Myocyte (in vitro differentiated cells): Measurements from ENCODE around the gene PDZD2. TPM values are rescaled to one million over a fixed set of nuclear protein-coding genes. Genes with fewer than 3 reads are reported as not detected.

Source experiments
- DNase-seq: peaks from one replicate; pipeline ENCODE4 v3.0.0-alpha.2; 2012; ENCODE audit warnings: low read depth
- microRNA-seq: library from miRNA; unstranded; fragments of <30 nt; microRNA quantifications from one replicate; pipeline ENCODE4, GENCODE V29; 2016
- total RNA-seq: library from RNA; depleted of rRNA; stranded (reverse); fragments of >200 nt; gene quantifications from 2 replicates; pipeline ENCODE4 v1.2.3, GENCODE V29; 2014

The PDZD2 gene
- total RNA-seq, 1 donor from 2014 or later: not detected

DNA sequence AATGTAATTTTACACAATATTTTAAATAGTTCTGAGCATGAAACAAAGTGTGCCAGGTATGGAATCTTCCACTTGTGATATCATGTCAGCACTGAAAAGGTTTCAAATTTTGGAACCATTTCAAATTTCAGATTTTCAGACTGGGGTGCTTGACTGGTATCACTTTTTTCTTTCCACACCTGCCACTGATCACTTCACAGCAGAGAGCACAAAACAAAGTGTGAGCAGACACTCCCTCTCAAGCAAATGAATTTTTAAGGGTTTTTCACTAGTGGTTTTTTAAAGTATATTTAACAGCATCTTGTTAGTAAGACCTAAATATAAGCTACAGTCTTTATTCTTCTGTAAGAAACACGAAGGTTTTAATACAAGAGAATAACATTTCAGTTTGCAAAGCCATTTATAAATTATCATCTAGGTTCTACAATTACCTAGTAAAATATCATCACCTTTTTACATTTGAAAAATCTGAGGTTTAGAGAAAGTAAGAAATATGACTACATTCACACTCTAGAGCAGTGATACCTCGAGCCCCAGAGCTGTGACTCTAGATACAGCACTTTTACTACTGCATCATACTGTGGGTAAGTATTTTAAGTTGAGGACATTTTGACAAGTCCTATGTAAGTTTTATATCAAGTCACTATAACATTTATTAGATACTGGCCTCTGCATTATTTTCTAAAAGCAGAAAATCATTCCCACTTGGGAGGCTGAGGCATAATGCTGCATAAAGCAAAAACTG, 520.6 kb downstream of the PDZD2 start:
- no peak for DNase-seq

DNA sequence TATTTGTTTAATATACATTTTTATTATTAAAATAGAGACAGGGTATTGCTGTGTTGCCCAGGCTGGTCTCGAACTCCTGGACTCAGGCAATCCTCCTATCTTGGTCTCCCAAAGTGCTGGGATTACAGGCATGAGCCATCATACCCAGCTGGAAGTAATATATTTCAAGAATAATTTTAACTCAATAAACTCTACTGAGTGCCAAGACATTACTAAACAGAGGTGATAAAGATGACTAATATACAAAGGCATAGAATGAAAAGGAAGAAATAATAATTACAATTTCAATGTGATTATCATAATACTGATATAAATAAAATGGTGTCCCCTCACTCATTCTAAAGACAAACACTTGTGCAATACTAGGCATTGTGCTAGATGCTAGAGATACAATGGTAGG, 521.3 kb downstream of the PDZD2 start:
- DNase-seq: no peak

Small RNA genes within 50 kb of the gene (microRNA-seq; reads per million reads assigned to microRNA genes)
- not detected for gene MIR4279

Other genes with a start within 250 kb of the PDZD2 start
- gene DROSHA, start 107.0 kb upstream of the PDZD2 start, total RNA-seq: 23.3 and 37.4 TPM in 2 replicates
- 25.9 and 39.3 TPM in 2 replicates for gene C5orf22, start 106.8 kb upstream of the PDZD2 start, total RNA-seq